GM12873 (cell line): ENCODE measurements around the gene NKAP.

Experiments used
- TF ChIP-seq, protein P1 (sequence below): IDR thresholded peaks from 2 replicates; pipeline ENCODE4 v1.5.1; 2012; ENCODE audit warnings: low read depth, mild to moderate bottlenecking, moderate library complexity, low read length, control low read depth; ENCODE audit not compliant: insufficient read depth; ENCODE audit errors: missing control alignments

Gene NKAP

DNA sequence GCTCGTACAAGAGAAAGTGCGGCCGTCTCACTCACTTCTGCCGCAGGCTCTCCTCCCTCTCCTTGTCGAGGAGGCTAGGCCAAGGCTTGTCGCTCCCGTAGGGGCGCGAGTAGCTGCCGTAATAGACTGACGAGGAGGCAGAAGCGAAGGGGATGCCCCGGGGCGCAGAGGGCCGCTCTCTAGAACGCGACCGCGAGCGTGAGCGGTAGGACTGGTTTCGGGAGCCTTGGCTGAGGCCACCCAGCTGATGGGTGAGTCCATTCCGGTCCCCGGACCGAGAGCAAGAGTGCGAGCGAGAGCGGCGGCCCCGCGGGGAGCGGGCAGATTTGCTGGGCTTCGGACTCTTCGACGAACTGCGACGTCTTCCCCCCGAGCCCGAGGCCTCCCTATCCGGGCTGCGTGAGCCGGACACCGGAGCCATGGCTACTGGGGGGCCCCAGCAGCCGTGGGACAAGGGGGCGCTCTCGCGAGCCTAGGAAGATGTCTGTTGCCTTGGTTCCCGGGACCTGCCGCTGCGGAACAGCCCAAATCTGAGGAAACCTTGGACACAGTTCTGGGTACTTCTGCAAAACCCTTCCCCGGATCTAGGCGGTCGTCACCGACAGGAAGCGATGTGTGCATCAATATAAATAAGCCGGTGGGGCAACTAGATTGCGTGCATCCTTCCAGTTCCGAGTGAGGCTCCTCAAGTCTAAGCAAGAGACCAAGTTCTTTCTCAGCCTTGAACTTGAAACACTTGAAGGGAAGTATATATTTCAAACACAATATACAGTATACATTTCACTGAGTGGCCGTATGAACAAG lies at the start of gene NKAP:
Gene NKAP (minus strand): TSS at position 567 of the 804 bp plus-strand sequence. CDS start 146 bp downstream, at position 421.
- TF ChIP-seq, protein P1, sequence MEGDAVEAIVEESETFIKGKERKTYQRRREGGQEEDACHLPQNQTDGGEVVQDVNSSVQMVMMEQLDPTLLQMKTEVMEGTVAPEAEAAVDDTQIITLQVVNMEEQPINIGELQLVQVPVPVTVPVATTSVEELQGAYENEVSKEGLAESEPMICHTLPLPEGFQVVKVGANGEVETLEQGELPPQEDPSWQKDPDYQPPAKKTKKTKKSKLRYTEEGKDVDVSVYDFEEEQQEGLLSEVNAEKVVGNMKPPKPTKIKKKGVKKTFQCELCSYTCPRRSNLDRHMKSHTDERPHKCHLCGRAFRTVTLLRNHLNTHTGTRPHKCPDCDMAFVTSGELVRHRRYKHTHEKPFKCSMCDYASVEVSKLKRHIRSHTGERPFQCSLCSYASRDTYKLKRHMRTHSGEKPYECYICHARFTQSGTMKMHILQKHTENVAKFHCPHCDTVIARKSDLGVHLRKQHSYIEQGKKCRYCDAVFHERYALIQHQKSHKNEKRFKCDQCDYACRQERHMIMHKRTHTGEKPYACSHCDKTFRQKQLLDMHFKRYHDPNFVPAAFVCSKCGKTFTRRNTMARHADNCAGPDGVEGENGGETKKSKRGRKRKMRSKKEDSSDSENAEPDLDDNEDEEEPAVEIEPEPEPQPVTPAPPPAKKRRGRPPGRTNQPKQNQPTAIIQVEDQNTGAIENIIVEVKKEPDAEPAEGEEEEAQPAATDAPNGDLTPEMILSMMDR = no peak

DNA sequence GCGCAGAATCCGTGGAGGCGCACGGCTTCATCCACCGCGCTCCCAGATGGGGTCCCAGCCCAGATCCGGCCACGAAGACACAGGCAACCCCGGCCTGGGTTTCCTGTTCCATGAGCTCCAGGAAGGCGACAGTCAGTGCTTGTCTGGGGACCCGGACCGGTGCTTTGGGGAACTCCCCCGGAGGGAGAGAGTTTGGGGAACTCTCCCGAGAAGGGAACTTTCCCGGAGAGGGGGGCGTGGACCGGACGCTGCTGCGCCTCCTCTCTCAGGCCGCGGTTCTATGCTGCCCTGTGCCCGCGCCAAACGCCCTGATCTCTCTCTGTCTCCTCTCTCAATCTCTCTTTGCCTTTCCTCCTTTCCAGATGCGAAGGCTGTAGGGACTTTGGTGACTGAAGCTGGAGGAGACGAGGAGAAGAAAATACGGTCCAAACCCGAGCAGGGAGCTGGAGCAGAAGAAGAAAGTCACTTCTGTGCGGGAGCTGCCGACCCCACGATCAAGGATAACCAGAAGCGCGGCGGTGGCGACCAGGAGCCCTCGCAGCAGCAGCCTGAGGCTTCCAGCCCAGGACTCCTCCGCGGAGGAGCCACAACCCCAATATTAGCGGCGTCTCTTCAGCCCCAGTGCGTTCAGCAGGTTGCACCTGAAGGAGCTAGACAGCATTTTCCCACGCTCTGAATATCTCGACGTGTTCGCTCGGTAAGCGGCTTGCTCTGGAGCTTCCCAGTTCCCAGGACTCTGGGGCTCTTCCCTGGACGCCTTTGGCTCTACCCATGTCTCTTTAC lies 47.6 kb upstream of the NKAP start:
- TF ChIP-seq, protein P1 = no peak

DNA sequence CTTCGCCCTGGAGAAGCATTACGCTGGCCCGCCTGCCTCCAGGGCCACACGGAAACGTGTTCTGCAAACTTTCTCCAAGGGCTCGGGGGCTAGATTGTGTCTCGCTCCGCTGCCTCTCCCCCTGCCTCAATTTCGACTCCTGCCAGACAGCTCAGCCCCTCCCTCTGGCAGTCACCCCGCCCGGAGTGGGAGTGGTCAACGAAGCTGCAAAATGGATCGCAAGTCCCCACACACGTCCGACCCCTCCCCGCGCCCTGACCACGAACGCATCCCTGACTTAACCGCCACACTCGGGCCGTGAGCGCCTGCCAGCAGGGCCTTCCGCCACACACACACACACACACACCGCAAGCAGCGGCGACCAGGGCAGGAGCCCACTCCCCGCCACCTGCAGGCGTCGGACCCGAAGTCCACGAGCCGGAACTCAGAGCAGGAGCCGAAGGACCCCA lies 47.0 kb upstream of the NKAP start:
- TF ChIP-seq, protein P1 = no peak

DNA sequence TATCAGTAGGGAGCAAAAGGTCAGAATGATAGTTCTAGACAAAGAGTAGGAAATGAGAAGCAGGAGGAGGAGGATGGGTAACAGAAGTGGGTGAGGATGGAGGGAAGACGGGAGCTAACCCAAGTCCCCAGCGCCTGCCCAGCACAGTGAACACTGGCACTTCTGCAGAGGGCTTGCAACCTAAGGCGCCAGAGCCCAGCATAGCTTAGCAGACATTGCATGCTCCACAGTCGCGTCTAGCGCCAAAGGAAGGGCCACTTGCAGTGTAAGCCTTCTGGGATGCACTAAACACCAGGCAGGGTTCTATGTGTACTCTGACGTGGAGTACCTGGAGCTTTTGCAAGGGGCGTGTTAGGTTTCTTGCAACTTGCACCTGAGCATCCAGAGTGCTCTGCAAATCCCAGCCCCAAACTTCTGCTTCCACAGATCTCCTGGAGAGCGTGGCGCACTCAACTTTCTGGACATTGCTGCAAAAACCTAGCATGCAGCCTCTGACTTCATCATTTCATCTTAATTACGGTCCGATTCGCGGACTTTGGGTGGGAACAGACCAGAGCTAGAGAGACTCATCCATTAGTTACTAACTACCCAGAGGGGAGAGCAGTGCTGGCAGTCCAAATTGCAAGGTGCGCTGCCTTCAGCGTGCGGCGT lies 46.5 kb upstream of the NKAP start:
- TF ChIP-seq, protein P1 = no peak

DNA sequence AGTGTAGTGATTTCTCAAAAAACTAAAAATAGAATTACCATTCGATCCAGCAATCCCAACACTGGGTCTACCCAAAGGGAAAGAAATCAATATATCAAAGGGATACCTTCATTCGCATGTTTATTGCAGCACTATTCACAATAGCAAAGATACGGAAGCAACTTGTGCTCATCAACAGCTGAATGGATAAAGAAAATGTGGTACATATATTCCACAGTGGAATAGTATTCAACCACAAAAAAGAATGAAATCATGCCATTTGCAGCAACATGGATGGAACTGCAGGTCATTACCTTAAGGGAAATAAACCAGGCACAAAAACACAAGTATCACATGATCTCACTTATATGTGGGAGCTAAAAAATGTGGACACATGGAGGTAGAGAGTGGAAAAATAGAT lies 42.7 kb upstream of the NKAP start:
- TF ChIP-seq, protein P1 = no peak

DNA sequence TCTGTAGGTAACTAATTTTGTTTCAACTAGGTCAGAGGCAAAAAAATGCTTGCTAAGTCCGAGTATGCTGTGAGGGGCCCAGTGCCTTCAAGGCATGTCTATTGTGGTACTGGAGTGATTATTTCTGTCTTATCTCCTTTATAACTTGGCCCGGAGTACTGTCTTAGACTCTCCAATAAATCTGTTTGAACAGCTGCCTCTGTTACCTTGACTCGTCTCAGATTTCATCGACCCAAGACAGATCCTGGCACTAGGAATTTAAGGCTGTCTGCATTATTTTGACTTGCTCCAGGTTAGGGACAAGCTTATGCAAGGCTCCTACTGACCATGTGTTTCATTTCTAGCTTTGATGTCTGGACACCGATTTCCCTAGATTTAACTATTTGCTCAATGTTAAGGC lies 41.1 kb upstream of the NKAP start:
- TF ChIP-seq, protein P1 = no peak

DNA sequence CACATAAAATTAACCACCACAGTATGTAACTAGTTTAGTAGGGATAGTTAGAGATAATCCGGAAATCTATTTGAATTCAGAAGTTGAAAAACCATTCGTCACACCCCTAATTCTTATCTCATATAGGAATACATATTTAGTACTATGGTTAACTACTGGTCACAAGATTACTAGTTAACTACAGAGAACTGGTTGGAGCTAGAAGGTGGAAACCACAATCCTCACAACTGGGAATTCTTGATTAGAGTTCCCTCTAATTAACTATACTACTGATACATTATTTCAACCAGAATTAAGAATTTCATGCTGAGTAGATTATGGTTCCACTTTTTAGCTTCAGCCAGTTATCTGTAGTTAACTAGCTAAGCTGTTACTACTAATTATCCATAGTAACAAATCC lies 39.9 kb upstream of the NKAP start:
- TF ChIP-seq, protein P1 = no peak
